C4-2B (cell line): ENCODE results near the gene DLGAP3.

ENCODE experiments used
- H3K27ac ChIP-seq: fragments of 450-650 bp; 2 replicates; pipeline ENCODE4 v1.5.1; 2017
- CTCF ChIP-seq: fragments of 450-650 bp; conservative IDR thresholded peaks from 2 replicates; pipeline ENCODE4 v1.5.1; 2017; ENCODE audit warnings: mild to moderate bottlenecking
- ZFX ChIP-seq: fragments of 450-650 bp; IDR thresholded peaks from 2 replicates; pipeline ENCODE4 v1.6.1; 2017

The DLGAP3 gene

GRCh38 chr1:34907487-34908090 is 21.9 kb downstream of the DLGAP3 start:
- TF ChIP-seq ZFX (no peak), CTCF (no peak)
- no peak overlapping the region for H3K27ac ChIP-seq

- TF ChIP-seq ZFX: no peak
- H3K27ac ChIP-seq: no peak overlapping the region
These were observed 22.7 kb downstream of the DLGAP3 start for GRCh38 chr1:34906756-34907155.

GRCh38 chr1:34906222-34906621 is 23.2 kb downstream of the DLGAP3 start:
- H3K27ac ChIP-seq: no peak overlapping the region
- no peak for TF ChIP-seq CTCF
- no peak for TF ChIP-seq ZFX

- H3K27ac ChIP-seq: no peak overlapping the region
- no peak for TF ChIP-seq ZFX
- no peak for TF ChIP-seq CTCF
These were observed 24.4 kb downstream of the DLGAP3 start for GRCh38 chr1:34905098-34905459.

GRCh38 chr1:34904236-34905097 is 25.0 kb downstream of the DLGAP3 start:
- H3K27ac ChIP-seq: no peak overlapping the region
- TF ChIP-seq CTCF (no peak; the same call in 1 of the 2 replicates), ZFX (no peak)

- H3K27ac ChIP-seq: no peak overlapping the region
- TF ChIP-seq CTCF: no peak
- TF ChIP-seq ZFX: no peak
These were observed 27.5 kb downstream of the DLGAP3 start for GRCh38 chr1:34901919-34902318.

- TF ChIP-seq CTCF: no peak
- no peak for TF ChIP-seq ZFX
These were observed 28.5 kb downstream of the DLGAP3 start for GRCh38 chr1:34900775-34901502.

More at GRCh38 chr1:34900775-34901502, 28.5 kb downstream of the DLGAP3 start:
- H3K27ac ChIP-seq: no peak overlapping the region
